Hematopoietic multipotent progenitor cell treated with erythropoietin and hydrocortisone succinate and interleukin-3 and kit ligand, for 4 days (in vitro differentiated cells): ENCODE measurements around the gene CARMIL3.
"Not testable (repeated sequence)": the region's sequence is repeated elsewhere in the genome, so short reads cannot be mapped to it uniquely, and the experiment has no call there.

Source experiments
- DNase-seq: peaks from one replicate; pipeline ENCODE4 v3.0.0-alpha.2; 2015

The CARMIL3 gene

GRCh38 chr14:24051789-24052655 is at the start of gene CARMIL3:
Gene CARMIL3, plus strand, starts transcription at chr14:24052009. Its CDS starts 145 bp downstream, at chr14:24052154.
- DNase-seq: peak; percentile 78

GRCh38 chr14:24006471-24006816 is 45.4 kb upstream of the CARMIL3 start:
- DNase-seq: not testable (repeated sequence)

GRCh38 chr14:24006817-24007652 is 44.8 kb upstream of the CARMIL3 start:
- peak; percentile 65 for DNase-seq

- DNase-seq: no peak
Observed at GRCh38 chr14:24011051-24011450, 40.8 kb upstream of the CARMIL3 start.

- DNase-seq: not testable (repeated sequence)
Observed at GRCh38 chr14:24012726-24013273, 39.0 kb upstream of the CARMIL3 start.

GRCh38 chr14:24013654-24014514 is 37.9 kb upstream of the CARMIL3 start:
- peak; percentile 87 for DNase-seq

- DNase-seq: not testable (repeated sequence)
Observed at GRCh38 chr14:24015745-24016144, 36.1 kb upstream of the CARMIL3 start.

GRCh38 chr14:24018978-24019377 is 32.8 kb upstream of the CARMIL3 start:
- peak; percentile 48 for DNase-seq

GRCh38 chr14:24019944-24020343 is 31.9 kb upstream of the CARMIL3 start:
- peak; percentile 18 for DNase-seq

GRCh38 chr14:24020520-24020919 is 31.3 kb upstream of the CARMIL3 start:
- DNase-seq: not testable (repeated sequence)

- not testable (repeated sequence) for DNase-seq
Observed at GRCh38 chr14:24024939-24025418, 26.8 kb upstream of the CARMIL3 start.

- DNase-seq: not testable (repeated sequence)
Observed at GRCh38 chr14:24029687-24030086, 22.1 kb upstream of the CARMIL3 start.

GRCh38 chr14:24031331-24031730 is 20.5 kb upstream of the CARMIL3 start:
- not testable (repeated sequence) for DNase-seq

GRCh38 chr14:24032727-24033418 is 18.9 kb upstream of the CARMIL3 start:
- DNase-seq: peak; percentile 55

- DNase-seq: not testable (repeated sequence)
Observed at GRCh38 chr14:24035769-24036168, 16.0 kb upstream of the CARMIL3 start.

GRCh38 chr14:24036169-24036962 is 15.4 kb upstream of the CARMIL3 start:
- DNase-seq: peak; percentile 89

- DNase-seq: not testable (repeated sequence)
Observed at GRCh38 chr14:24036963-24037657, 14.7 kb upstream of the CARMIL3 start.

- no peak for DNase-seq
Observed at GRCh38 chr14:24037658-24038037, 14.2 kb upstream of the CARMIL3 start.

- DNase-seq: no peak
Observed at GRCh38 chr14:24038686-24039085, 13.1 kb upstream of the CARMIL3 start.

- DNase-seq: no peak
Observed at GRCh38 chr14:24040692-24041091, 11.1 kb upstream of the CARMIL3 start.
